HL-60/S4 treated with retinoic acid at 250 ng/mL for 4 days and 3 days (cell line): Measurements from ENCODE around the gene ST8SIA5.

Source experiments
- in situ Hi-C: fragments of 300-500 bp; cut with MboI; formaldehyde crosslinking; loops from 2 replicates; pipeline ENCODE4 v1.7.0; 2022; ENCODE audit warnings: low sequenced_read_pairs

The ST8SIA5 gene

GRCh38 chr18:46740046-46740445 lies 16.8 kb downstream of the ST8SIA5 start:
- in situ Hi-C loops, result no loop called here

- in situ Hi-C loops, result no loop called here
These were observed 18.4 kb downstream of the ST8SIA5 start for GRCh38 chr18:46738491-46738890.

- in situ Hi-C loops, result no loop called here
These were observed 20.1 kb downstream of the ST8SIA5 start for GRCh38 chr18:46736736-46737135.

- in situ Hi-C loops, result no loop called here
These were observed 20.7 kb downstream of the ST8SIA5 start for GRCh38 chr18:46736135-46736534.

- in situ Hi-C loops, result no loop called here
These were observed 21.9 kb downstream of the ST8SIA5 start for GRCh38 chr18:46734981-46735380.

- in situ Hi-C loops, result no loop called here
These were observed 23.0 kb downstream of the ST8SIA5 start for GRCh38 chr18:46733872-46734271.

GRCh38 chr18:46732801-46733200 lies 24.1 kb downstream of the ST8SIA5 start:
- in situ Hi-C loops, result no loop called here

- in situ Hi-C loops, result no loop called here
These were observed 24.7 kb downstream of the ST8SIA5 start for GRCh38 chr18:46732201-46732600.

- in situ Hi-C loops, result no loop called here
These were observed 25.5 kb downstream of the ST8SIA5 start for GRCh38 chr18:46731316-46731715.

- in situ Hi-C loops, result no loop called here
These were observed 28.5 kb downstream of the ST8SIA5 start for GRCh38 chr18:46728219-46728930.

- in situ Hi-C loops, result no loop called here
These were observed 29.7 kb downstream of the ST8SIA5 start for GRCh38 chr18:46727177-46727576.

- in situ Hi-C loops, result no loop called here
These were observed 31.5 kb downstream of the ST8SIA5 start for GRCh38 chr18:46725310-46725709.

- in situ Hi-C loops, result no loop called here
These were observed 32.9 kb downstream of the ST8SIA5 start for GRCh38 chr18:46723856-46724415.

- in situ Hi-C loops, result no loop called here
These were observed 34.8 kb downstream of the ST8SIA5 start for GRCh38 chr18:46722051-46722450.

GRCh38 chr18:46721331-46721730 lies 35.5 kb downstream of the ST8SIA5 start:
- in situ Hi-C loops, result no loop called here

GRCh38 chr18:46720521-46720920 lies 36.3 kb downstream of the ST8SIA5 start:
- in situ Hi-C loops, result no loop called here

GRCh38 chr18:46720092-46720491 lies 36.8 kb downstream of the ST8SIA5 start:
- in situ Hi-C loops, result no loop called here

- in situ Hi-C loops, result no loop called here
These were observed 37.5 kb downstream of the ST8SIA5 start for GRCh38 chr18:46719388-46719787.

- in situ Hi-C loops, result no loop called here
These were observed 38.1 kb downstream of the ST8SIA5 start for GRCh38 chr18:46718501-46719341.

- in situ Hi-C loops, result no loop called here
These were observed 40.0 kb downstream of the ST8SIA5 start for GRCh38 chr18:46716827-46717226.

GRCh38 chr18:46716336-46716735 lies 40.5 kb downstream of the ST8SIA5 start:
- in situ Hi-C loops, result no loop called here

GRCh38 chr18:46715062-46715461 lies 41.8 kb downstream of the ST8SIA5 start:
- in situ Hi-C loops, result no loop called here
